B cell (primary cell): ENCODE data around the gene FSHB.

Source experiments
- CTCF ChIP-seq: fragments of 200-600 bp; IDR thresholded peaks from one replicate; pipeline ENCODE4 v1.8.0; 2022; ENCODE audit warnings: antibody characterized with exemption, mild to moderate bottlenecking
- EZH2 ChIP-seq: IDR thresholded peaks from 2 replicates; pipeline ENCODE4 v1.6.1; 2012; ENCODE audit warnings: borderline replicate concordance, low read depth, mild to moderate bottlenecking, moderate library complexity, low read length; ENCODE audit not compliant: insufficient read depth, poor library complexity, severe bottlenecking

DNA sequence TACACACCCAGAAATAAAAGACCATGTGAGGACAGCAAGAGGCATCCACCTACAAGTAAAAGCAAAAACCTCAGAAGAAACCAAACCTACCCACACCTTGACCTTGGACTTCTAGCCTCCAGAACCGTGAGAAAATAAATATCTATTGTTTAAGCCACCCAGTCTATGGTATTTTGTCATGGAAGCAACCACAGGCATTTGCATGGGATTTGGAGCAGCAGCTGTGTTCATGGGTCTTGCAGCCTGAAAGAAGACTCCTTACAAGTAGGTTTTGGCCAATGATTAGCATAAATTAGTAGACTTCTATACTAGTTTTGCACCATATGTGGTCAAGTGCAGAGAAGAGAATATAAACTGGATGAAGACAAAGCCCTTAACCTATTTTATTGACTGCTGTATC, 27.9 kb downstream of the FSHB start:
- TF ChIP-seq EZH2 (no peak), CTCF (no peak)
